Liver (tissue), 3 donors: Measurements from ENCODE around the gene UBXN7.

Source experiments
- CTCF ChIP-seq: fragments of 150-350 bp; IDR thresholded peaks from 2 replicates; pipeline ENCODE4 v1.5.1; 2017; ENCODE audit warnings: improper control_type of control experiment, low read depth, low read length; ENCODE audit not compliant: missing input control
- EGR1 ChIP-seq, 2 donors: IDR thresholded peaks; 2 replicates each; pipeline ENCODE4 v1.6.1; 2016 to 2018; ENCODE audit warnings: antibody characterized with exemption in 2 of 2, low read depth in 2 of 2
- GABPA ChIP-seq, 2 donors: IDR thresholded peaks in 1 of 2; conservative IDR thresholded peaks in 1 of 2; 2 replicates each; pipeline ENCODE4 v1.6.1; 2016; ENCODE audit warnings: antibody characterized with exemption in 2 of 2, mild to moderate bottlenecking in 1 of 2, moderate library complexity in 1 of 2
- HNF4G ChIP-seq: IDR thresholded peaks from 2 replicates; pipeline ENCODE4 v1.6.1; 2016; ENCODE audit warnings: antibody characterized with exemption
- NR2F2 ChIP-seq: IDR thresholded peaks from 2 replicates; pipeline ENCODE4 v1.6.1; 2016; ENCODE audit warnings: antibody characterized with exemption
- RAD21 ChIP-seq, 2 donors: IDR thresholded peaks; 2 replicates each; pipeline ENCODE4 v1.6.1; 2016; ENCODE audit warnings: antibody characterized with exemption in 2 of 2, mild to moderate bottlenecking in 2 of 2
- TAF1 ChIP-seq: conservative IDR thresholded peaks from 2 replicates; pipeline ENCODE4 v1.6.1; 2016; ENCODE audit warnings: antibody characterized with exemption, mild to moderate bottlenecking
- YY1 ChIP-seq: IDR thresholded peaks from 2 replicates; pipeline ENCODE4 v1.6.1; 2016; ENCODE audit warnings: antibody characterized with exemption, mild to moderate bottlenecking
- TF ChIP-seq, protein P1 (sequence below): IDR thresholded peaks from 2 replicates; pipeline ENCODE4 v1.6.1; 2016; ENCODE audit warnings: antibody characterized with exemption, mild to moderate bottlenecking
- donor health status: healthy.
- donor health status: healthy.

- TF ChIP-seq RAD21 (IDR thresholded peaks at IDR 0.05) = no peak
- no peak for TF ChIP-seq EGR1 (IDR thresholded peaks at IDR 0.05; ENCODE audit: low read depth in 2 of 2)
- no peak for TF ChIP-seq CTCF
- TF ChIP-seq NR2F2 = no peak
- TF ChIP-seq YY1 = no peak
- TF ChIP-seq, protein P1, sequence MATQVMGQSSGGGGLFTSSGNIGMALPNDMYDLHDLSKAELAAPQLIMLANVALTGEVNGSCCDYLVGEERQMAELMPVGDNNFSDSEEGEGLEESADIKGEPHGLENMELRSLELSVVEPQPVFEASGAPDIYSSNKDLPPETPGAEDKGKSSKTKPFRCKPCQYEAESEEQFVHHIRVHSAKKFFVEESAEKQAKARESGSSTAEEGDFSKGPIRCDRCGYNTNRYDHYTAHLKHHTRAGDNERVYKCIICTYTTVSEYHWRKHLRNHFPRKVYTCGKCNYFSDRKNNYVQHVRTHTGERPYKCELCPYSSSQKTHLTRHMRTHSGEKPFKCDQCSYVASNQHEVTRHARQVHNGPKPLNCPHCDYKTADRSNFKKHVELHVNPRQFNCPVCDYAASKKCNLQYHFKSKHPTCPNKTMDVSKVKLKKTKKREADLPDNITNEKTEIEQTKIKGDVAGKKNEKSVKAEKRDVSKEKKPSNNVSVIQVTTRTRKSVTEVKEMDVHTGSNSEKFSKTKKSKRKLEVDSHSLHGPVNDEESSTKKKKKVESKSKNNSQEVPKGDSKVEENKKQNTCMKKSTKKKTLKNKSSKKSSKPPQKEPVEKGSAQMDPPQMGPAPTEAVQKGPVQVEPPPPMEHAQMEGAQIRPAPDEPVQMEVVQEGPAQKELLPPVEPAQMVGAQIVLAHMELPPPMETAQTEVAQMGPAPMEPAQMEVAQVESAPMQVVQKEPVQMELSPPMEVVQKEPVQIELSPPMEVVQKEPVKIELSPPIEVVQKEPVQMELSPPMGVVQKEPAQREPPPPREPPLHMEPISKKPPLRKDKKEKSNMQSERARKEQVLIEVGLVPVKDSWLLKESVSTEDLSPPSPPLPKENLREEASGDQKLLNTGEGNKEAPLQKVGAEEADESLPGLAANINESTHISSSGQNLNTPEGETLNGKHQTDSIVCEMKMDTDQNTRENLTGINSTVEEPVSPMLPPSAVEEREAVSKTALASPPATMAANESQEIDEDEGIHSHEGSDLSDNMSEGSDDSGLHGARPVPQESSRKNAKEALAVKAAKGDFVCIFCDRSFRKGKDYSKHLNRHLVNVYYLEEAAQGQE = no peak
- no peak for TF ChIP-seq HNF4G
- no peak for TF ChIP-seq GABPA (IDR thresholded peaks at IDR 0.05 in 1 of 2, conservative IDR thresholded peaks at IDR 0.05 in 1 of 2)
- no peak for TF ChIP-seq TAF1
Observed at GRCh38 chr3:196332168-196332567, 100.1 kb downstream of the UBXN7 start.
